HUES6 (cell line): ENCODE data around the gene ALDH3B1.

Experiments used
- H3K27ac ChIP-seq: 2 replicates; pipeline ENCODE4 v1.7.0; 2013; ENCODE audit warnings: low read depth, mild to moderate bottlenecking, low read length, inconsistent platforms
- H3K27me3 ChIP-seq: 2 replicates; pipeline ENCODE4 v1.6.1; 2013; ENCODE audit warnings: low read length; ENCODE audit not compliant: control insufficient read depth, insufficient read depth
- H3K36me3 ChIP-seq: 2 replicates; pipeline ENCODE4 v1.6.1; 2013; ENCODE audit warnings: low read length; ENCODE audit not compliant: control insufficient read depth, insufficient read depth
- H3K4me1 ChIP-seq: 2 replicates; pipeline ENCODE4 v1.6.1; 2013; ENCODE audit warnings: low read length; ENCODE audit not compliant: control insufficient read depth, insufficient read depth
- H3K4me3 ChIP-seq: 2 replicates; pipeline ENCODE4 v1.5.1; 2013; ENCODE audit warnings: low read depth, low read length
- H3K9ac ChIP-seq: one replicate; pipeline ENCODE4 v1.6.1; 2013; ENCODE audit warnings: mild to moderate bottlenecking, low read length
- H3K9me3 ChIP-seq: 2 replicates; pipeline ENCODE4 v1.6.1; 2013; ENCODE audit warnings: low read depth, low read length; ENCODE audit not compliant: control insufficient read depth, insufficient read depth

Gene ALDH3B1

DNA sequence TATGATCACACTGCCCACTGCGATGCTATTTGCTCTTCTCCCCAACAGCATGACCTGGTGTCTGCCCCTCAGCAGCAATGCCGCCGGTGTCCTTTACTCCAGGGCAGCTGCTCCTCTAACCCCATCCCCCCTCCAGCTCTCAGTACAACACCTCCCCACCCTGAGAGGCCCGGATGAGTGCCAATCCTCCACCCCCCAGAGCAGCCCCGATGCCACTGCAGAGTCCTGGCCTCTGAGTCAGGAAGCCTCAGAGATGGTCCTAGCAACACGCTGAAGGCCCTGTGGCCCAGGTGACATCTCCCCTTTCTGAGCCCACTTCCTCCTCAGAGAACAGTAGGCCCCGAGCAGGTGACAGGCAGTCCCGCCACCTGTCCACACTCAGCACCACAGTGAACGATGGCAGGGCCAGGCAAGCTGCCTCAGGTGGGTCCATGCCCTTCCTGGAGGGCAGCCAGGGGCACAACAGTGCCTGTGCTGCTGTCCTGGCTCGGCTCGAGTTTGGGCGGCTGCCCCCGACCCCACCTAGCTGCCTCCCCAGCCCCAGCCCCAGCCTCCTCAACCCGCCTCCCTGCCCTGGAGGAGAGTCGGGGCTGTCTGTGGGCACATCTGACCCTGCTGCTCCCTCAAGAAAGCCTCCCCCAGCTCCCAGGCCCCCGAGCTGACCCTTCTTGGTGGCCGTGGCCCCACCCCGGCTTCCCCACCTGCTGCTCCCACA is 16.4 kb downstream of the ALDH3B1 start:
- Histone ChIP-seq H3K9ac (no peak overlapping the region), H3K4me1 (peaks cover 13% of the 10 kb centered on the region; the same call in 1 of the 2 replicates), H3K9me3 (no peaks in the 10 kb centered on the region)

DNA sequence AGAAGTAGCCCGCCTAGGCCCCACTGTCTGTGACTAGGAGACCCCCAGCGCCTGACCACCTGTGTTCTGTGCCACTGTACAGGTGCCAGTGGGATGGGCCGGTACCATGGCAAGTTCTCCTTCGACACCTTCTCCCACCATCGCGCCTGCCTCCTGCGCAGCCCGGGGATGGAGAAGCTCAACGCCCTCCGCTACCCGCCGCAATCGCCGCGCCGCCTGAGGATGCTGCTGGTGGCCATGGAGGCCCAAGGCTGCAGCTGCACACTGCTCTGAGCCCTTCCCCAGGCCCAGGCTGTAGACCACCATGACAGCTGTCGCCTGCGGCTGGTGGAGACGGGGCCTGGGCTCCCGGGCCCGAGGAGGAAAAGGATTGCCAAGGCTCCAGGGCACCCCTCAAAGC is 17.5 kb downstream of the ALDH3B1 start:
- peaks cover 13% of the 10 kb centered on the region; the same call in 1 of the 2 replicates for H3K4me1 ChIP-seq
- H3K9me3 ChIP-seq, result no peaks in the 10 kb centered on the region
- no peaks in the 10 kb centered on the region for H3K27me3 ChIP-seq
- peaks cover 12% of the 10 kb centered on the region for H3K36me3 ChIP-seq
- no peak overlapping the region for H3K27ac ChIP-seq
- H3K4me3 ChIP-seq, result no peak overlapping the region
- H3K9ac ChIP-seq, result peak overlapping the region; percentile 33

More for the DNA sequence above, 16.4 kb downstream of the ALDH3B1 start:
- no peak overlapping the region for H3K4me3 ChIP-seq
- H3K27ac ChIP-seq, result no peak overlapping the region
- 0 out of 2 replicates have a peak, but pooled peaks cover 3% of the 10 kb centered on the region for H3K36me3 ChIP-seq
- no peaks in the 10 kb centered on the region for H3K27me3 ChIP-seq

DNA sequence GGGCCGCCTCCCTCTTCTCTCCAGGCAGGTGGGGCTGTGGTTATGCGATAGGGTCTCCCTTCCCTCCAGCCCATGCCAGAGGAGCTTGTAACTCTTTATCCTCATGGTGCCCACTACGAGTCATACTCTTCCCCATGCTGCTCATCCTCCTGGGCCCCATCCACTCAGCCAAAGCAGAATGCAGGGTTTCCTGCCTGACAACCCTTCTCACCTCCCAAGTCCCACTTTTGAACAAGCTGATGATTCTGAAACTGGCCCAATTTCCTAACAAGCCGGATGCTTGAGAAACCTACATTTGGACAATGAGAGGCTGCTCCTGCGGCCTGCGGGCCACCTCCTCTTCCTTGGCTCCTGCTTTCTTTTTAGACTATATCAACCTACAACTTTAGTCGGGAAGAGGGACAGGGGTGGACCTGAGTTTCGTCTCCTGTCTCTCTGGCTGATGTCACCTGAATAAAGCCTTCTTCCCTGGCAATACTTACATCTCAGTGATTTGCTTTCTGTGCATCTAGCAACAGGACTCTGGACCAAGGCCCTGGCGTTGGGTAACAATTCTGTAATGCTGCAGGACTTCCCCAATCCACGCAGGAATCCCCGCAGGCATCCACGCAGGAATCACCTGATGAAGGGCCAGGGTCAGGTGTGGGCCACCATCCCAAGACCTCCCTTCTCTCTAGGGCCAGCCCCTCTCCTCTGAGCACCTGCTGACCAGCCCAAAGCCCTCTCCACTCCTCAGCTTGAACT is 18.8 kb downstream of the ALDH3B1 start:
- H3K36me3 ChIP-seq, result peaks cover 25% of the 10 kb centered on the region
- no peak overlapping the region for H3K27ac ChIP-seq
- no peaks in the 10 kb centered on the region for H3K9me3 ChIP-seq
- peak overlapping the region; percentile 95 for H3K4me3 ChIP-seq
- H3K4me1 ChIP-seq, result peaks cover 13% of the 10 kb centered on the region; the same call in 1 of the 2 replicates
- H3K27me3 ChIP-seq, result no peaks in the 10 kb centered on the region
- no peak overlapping the region for H3K9ac ChIP-seq

DNA sequence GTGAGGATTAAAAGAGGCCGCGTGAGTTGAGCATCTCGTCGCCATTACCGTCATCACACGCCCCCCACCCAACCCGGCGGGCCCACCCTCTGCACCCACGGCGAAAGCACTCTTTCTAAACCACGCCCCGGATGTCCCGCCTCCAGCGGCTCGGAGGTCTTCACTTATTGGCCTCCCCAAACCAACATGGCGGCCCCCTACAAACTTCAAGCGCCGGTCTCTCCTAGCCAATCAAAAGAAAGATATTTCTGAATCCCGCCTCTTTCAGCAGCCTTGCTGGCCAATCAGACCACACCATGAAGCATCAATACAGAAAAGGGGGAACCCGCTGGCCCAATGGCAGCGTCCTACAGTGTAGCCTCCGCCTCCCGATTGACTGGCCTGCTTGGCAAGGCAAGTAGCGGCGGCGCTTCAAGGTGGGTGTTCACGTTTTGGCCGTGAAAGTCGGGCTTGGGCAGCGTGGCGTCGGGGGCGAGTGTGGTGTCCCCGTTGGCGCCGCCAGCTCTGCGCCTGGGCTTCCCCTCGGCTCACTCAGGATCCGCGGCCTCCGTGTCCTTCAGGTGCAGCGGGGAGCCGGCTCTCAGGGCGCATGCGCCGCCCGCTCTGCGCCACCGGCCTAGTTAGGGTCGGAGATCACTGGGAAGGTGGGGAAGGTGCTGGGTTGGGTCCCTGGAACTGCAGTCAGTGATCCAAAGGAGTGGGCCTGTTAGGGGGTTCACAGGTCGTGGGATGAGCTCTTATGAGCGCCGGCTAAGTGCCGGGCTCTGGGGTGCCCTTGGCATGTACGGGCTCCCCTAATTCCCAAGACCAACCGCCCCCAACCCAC is 20.4 kb downstream of the ALDH3B1 start, which contains the start of gene NDUFS8:
Gene NDUFS8, plus strand, starts transcription at position 364 of the 826 bp plus-strand sequence. CDS start 1,471 bp downstream, outside the sequence.
- peaks cover 34% of the 10 kb centered on the region for H3K36me3 ChIP-seq

DNA sequence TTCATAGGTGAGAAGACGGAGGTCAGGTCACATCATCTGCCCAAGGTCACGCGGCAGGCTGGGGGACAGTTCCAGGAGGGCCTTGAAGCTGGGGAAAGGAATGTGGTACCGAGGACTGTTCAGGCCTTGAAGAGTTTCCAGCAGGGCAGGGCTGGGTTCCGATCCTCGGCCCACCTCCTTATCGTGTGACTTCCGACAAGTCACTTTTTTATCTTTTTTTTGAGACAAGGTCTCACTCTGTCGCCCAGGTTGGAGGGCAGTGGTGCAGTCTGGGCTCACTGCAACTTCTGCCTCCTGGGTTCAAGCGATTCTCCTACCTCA is 21.0 kb downstream of the ALDH3B1 start:
- H3K9me3 ChIP-seq, result no peaks in the 10 kb centered on the region
- H3K27ac ChIP-seq, result peak overlapping the region; percentile 64
- no peaks in the 10 kb centered on the region for H3K27me3 ChIP-seq
- peak overlapping the region; percentile 95 for H3K4me3 ChIP-seq
- peaks cover 13% of the 10 kb centered on the region; the same call in 1 of the 2 replicates for H3K4me1 ChIP-seq
- H3K9ac ChIP-seq, result peak overlapping the region; percentile 94
- H3K36me3 ChIP-seq, result peaks cover 33% of the 10 kb centered on the region

More for the DNA sequence above, 20.4 kb downstream of the ALDH3B1 start, which contains the start of gene NDUFS8:
- peak within 1 kb of the TSS; percentile 64 for H3K27ac ChIP-seq
- no peaks in the 10 kb centered on the region for H3K9me3 ChIP-seq
- peaks cover 13% of the 10 kb centered on the region; the same call in 1 of the 2 replicates for H3K4me1 ChIP-seq
- peak within 1 kb of the TSS; percentile 95 for H3K4me3 ChIP-seq
- H3K9ac ChIP-seq, result peak within 1 kb of the TSS; percentile 94
- H3K27me3 ChIP-seq, result no peaks in the 10 kb centered on the region

DNA sequence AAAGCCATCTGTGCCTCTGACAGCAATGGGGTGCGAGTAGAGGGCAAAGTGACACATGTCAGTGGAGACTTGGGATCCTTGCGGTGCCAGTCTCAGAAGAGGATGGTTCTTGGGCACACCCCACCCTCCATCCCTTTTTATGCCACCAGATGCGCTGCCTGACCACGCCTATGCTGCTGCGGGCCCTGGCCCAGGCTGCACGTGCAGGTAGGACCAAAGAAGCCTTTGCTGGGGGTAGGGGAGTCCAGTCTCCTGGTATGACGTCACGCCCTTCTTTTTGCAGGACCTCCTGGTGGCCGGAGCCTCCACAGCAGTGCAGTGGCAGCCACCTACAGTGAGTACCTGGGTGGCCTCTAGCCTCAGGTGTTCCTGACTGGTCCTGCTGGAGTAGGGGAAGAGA is 21.9 kb downstream of the ALDH3B1 start:
- 0 out of 2 replicates have a peak overlapping the region, but pooled peaks have one; percentile 95 for H3K4me3 ChIP-seq
- no peaks in the 10 kb centered on the region for H3K9me3 ChIP-seq
- no peak overlapping the region for H3K9ac ChIP-seq
- H3K36me3 ChIP-seq, result peaks cover 38% of the 10 kb centered on the region
- peaks cover 13% of the 10 kb centered on the region; the same call in 1 of the 2 replicates for H3K4me1 ChIP-seq
- no peaks in the 10 kb centered on the region for H3K27me3 ChIP-seq
- no peak overlapping the region for H3K27ac ChIP-seq

DNA sequence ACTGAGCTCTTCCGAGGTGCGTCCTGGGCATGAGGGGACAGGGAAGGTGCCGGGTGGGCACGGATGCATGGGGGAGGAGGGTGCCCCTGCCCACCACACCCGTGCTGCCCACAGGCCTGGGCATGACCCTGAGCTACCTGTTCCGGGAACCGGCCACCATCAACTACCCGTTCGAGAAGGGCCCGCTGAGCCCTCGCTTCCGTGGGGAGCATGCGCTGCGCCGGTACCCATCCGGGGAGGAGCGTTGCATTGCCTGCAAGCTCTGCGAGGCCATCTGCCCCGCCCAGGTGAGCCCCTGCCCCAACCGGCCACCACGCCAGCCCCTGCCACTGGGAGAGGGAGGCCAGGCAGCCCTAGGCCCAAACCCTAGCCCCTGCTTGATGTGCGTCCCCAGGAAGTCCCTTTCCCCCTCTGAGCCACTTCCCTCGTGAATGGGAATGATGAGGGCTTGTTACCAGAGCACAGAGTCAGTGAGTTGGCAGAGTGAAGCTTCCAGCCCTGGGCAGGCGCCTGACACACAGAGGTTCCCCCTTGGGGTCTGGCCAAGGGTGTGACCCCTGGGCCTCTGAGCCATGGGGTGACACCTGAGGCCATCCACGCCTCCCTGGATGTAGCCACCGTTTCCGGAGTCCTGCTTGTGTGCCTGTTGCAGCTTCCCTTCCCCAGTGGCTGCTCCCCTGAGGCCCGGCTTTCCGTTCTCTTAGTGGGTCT is 23.0 kb downstream of the ALDH3B1 start:
- no peaks in the 10 kb centered on the region for H3K27me3 ChIP-seq
- peaks cover 15% of the 10 kb centered on the region for H3K4me1 ChIP-seq
- H3K9ac ChIP-seq, result no peak overlapping the region
- H3K36me3 ChIP-seq, result peaks cover 38% of the 10 kb centered on the region
- H3K27ac ChIP-seq, result no peak overlapping the region
- H3K4me3 ChIP-seq, result no peak overlapping the region
- H3K9me3 ChIP-seq, result no peaks in the 10 kb centered on the region

DNA sequence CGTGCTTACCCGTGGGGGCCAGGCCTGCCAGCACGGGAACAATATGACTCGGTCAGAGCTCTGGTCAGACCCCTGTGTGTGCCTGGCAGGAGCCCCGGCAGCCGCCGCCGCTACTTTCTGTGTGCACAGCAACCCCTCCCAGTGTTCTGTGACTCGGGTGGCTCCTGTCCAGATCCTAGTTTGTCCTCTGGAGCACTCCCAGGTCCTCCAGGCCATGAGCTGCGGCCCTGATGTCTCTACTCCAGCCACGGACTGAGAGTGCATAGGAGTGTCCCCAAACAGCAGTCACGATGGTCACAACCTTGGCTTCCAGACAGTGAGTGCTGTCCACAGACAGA is 23.6 kb downstream of the ALDH3B1 start:
- Histone ChIP-seq H3K9me3 (no peaks in the 10 kb centered on the region), H3K36me3 (peaks cover 38% of the 10 kb centered on the region), H3K9ac (no peak overlapping the region), H3K27me3 (no peaks in the 10 kb centered on the region), H3K27ac (no peak overlapping the region), H3K4me1 (peaks cover 19% of the 10 kb centered on the region), H3K4me3 (no peak overlapping the region)

DNA sequence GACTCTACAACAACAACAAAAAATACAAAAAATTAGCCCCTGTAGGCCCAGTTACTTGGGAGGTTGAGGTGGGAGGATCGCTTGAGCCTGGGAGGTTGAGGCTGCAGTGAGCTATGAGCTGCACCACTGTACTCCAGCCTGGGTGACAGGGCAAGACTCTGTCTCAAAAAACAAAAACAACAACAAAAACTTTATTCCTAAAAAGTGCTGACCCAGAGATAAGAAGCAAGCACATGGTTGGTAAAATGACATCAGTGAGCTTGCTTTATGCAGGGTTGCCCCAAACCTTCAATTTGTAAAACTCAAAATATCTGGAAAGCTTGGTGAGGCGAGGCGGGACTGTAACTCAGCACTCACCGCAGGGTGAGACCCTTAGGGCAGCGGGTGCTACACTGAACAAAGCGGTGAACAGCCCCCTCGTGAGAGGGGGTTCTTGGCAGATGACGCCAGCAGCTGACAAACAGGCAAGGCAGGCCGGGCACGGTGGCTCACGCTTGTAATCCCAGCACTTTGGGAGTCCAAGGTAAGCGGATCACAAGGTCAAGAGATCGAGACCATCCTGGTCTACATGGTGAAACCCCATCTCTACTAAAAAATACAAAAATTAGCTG is 25.2 kb downstream of the ALDH3B1 start:
- Histone ChIP-seq H3K4me1 (peaks cover 17% of the 10 kb centered on the region), H3K27ac (no peak overlapping the region)

DNA sequence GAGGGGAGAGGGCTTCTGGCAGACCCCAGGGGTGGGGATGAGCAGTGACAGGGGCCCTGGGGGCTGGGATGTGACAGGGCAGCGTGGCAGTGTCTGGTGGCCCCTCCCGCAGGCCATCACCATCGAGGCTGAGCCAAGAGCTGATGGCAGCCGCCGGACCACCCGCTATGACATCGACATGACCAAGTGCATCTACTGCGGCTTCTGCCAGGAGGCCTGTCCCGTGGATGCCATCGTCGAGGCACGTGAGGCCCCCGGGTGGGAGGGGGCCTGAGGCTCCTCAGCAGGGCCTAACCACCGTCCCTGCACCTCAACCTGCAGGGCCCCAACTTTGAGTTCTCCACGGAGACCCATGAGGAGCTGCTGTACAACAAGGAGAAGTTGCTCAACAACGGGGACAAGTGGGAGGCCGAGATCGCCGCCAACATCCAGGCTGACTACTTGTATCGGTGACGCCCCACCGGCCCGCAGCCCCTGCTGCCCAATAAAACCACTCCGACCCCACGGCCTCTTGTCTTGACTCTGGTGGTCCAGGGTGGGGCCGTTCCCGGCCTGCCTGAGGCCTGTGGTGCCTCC is 26.1 kb downstream of the ALDH3B1 start:
- H3K9me3 ChIP-seq, result no peaks in the 10 kb centered on the region
- H3K27ac ChIP-seq, result no peak overlapping the region
- no peak overlapping the region for H3K4me3 ChIP-seq
- no peak overlapping the region for H3K9ac ChIP-seq
- H3K4me1 ChIP-seq, result peaks cover 24% of the 10 kb centered on the region
- H3K27me3 ChIP-seq, result no peaks in the 10 kb centered on the region
- H3K36me3 ChIP-seq, result peaks cover 38% of the 10 kb centered on the region

More for the DNA sequence above, 25.2 kb downstream of the ALDH3B1 start:
- H3K9ac ChIP-seq, result no peak overlapping the region
- H3K9me3 ChIP-seq, result no peaks in the 10 kb centered on the region
- H3K36me3 ChIP-seq, result peaks cover 38% of the 10 kb centered on the region
- no peak overlapping the region for H3K4me3 ChIP-seq
- no peaks in the 10 kb centered on the region for H3K27me3 ChIP-seq
